Loucy (cell line): ENCODE results near the gene F2RL2.

Experiments
- H2AFZ ChIP-seq: fragments of 200-600 bp; sonication (generic); 2 replicates; pipeline ENCODE4 v1.6.0; 2016; ENCODE audit warnings: antibody characterized with exemption, mild to moderate bottlenecking, low read length, moderate library complexity
- H3F3A ChIP-seq: fragments of 200-600 bp; 2 replicates; pipeline ENCODE4 v1.6.0; 2016; ENCODE audit warnings: antibody characterized with exemption, low read depth, mild to moderate bottlenecking
- H3K27me3 ChIP-seq: fragments of 200-600 bp; sonication (generic); 2 replicates; pipeline ENCODE4 v1.6.1; 2014; ENCODE audit warnings: low read length, mild to moderate bottlenecking; ENCODE audit not compliant: insufficient read depth, poor library complexity, severe bottlenecking
- H3K36me3 ChIP-seq: fragments of 200-600 bp; sonication (generic); 2 replicates; pipeline ENCODE4 v1.6.1; 2016; ENCODE audit warnings: low read length; ENCODE audit not compliant: insufficient read depth
- H3K4me1 ChIP-seq: fragments of 200-600 bp; sonication (generic); 2 replicates; pipeline ENCODE4 v1.5.1; 2014; ENCODE audit warnings: low read length, mild to moderate bottlenecking; ENCODE audit not compliant: insufficient read depth, poor library complexity, severe bottlenecking
- H3K4me2 ChIP-seq: fragments of 200-600 bp; sonication (generic); 2 replicates; pipeline ENCODE4 v1.6.0; 2014; ENCODE audit warnings: antibody characterized with exemption, low read length, low read depth, mild to moderate bottlenecking; ENCODE audit not compliant: poor library complexity, severe bottlenecking
- H3K4me3 ChIP-seq: fragments of 200-600 bp; sonication (generic); 2 replicates; pipeline ENCODE4 v1.5.1; 2014; ENCODE audit warnings: low read length, mild to moderate bottlenecking, mixed read lengths; ENCODE audit not compliant: poor library complexity, severe bottlenecking
- H3K79me2 ChIP-seq: fragments of 200-600 bp; sonication (generic); 2 replicates; pipeline ENCODE4 v1.6.1; 2014; ENCODE audit warnings: low read length; ENCODE audit not compliant: insufficient read depth
- H3K9ac ChIP-seq: fragments of 200-600 bp; sonication (generic); 2 replicates; pipeline ENCODE4 v1.6.0; 2014; ENCODE audit warnings: mild to moderate bottlenecking, low read depth, low read length, moderate library complexity; ENCODE audit not compliant: poor library complexity, severe bottlenecking
- H3K9me2 ChIP-seq: fragments of 200-600 bp; sonication (generic); replicated peaks from 2 replicates; pipeline ENCODE4 v1.6.1; 2016; ENCODE audit warnings: low read depth, low read length, mixed read lengths
- H3K9me3 ChIP-seq: fragments of 200-600 bp; sonication (generic); 2 replicates; pipeline ENCODE4 v1.6.1; 2014; ENCODE audit warnings: mild to moderate bottlenecking, antibody characterized with exemption, low read length, low read depth; ENCODE audit not compliant: insufficient read depth
- H4K20me1 ChIP-seq: fragments of 200-600 bp; sonication (generic); 2 replicates; pipeline ENCODE4 v1.6.0; 2014; ENCODE audit warnings: antibody characterized with exemption, low read length, mild to moderate bottlenecking; ENCODE audit not compliant: insufficient read depth, poor library complexity, severe bottlenecking
- CTCF ChIP-seq: fragments of 200-600 bp; sonication (generic); conservative IDR thresholded peaks from 2 replicates; pipeline ENCODE4 v1.5.1; 2014; ENCODE audit warnings: mild to moderate bottlenecking, antibody characterized with exemption, low read length
- EZH2phosphoT487 ChIP-seq: fragments of 200-600 bp; IDR thresholded peaks from 2 replicates; pipeline ENCODE4 v1.6.1; 2018; ENCODE audit warnings: antibody characterized with exemption, mild to moderate bottlenecking, moderate library complexity, borderline replicate concordance

The F2RL2 gene

GRCh38 chr5:76616206-76616605 lies 7.0 kb downstream of the F2RL2 start:
- no peak for TF ChIP-seq CTCF
- no peak for TF ChIP-seq EZH2phosphoT487
- peaks cover 27% of the 10 kb centered on the region; the same call in 1 of the 2 replicates for H3K36me3 ChIP-seq
- H4K20me1 ChIP-seq, result no peaks in the 10 kb centered on the region
- H3K9me3 ChIP-seq, result no peaks in the 10 kb centered on the region
- no peak overlapping the region for H3K9ac ChIP-seq
- H3F3A ChIP-seq, result no peaks in the 10 kb centered on the region
- H2AFZ ChIP-seq, result no peak overlapping the region
- no peak overlapping the region for H3K4me2 ChIP-seq
- H3K9me2 ChIP-seq, result no peaks in the 10 kb centered on the region
- no peak overlapping the region for H3K4me3 ChIP-seq
- H3K27me3 ChIP-seq, result no peaks in the 10 kb centered on the region
- peaks cover 14% of the 10 kb centered on the region for H3K4me1 ChIP-seq
- no peaks in the 10 kb centered on the region for H3K79me2 ChIP-seq

GRCh38 chr5:76615759-76616158 lies 7.4 kb downstream of the F2RL2 start:
- no peak overlapping the region for H3K4me2 ChIP-seq
- H3K9me2 ChIP-seq, result no peaks in the 10 kb centered on the region
- no peaks in the 10 kb centered on the region for H3F3A ChIP-seq
- no peaks in the 10 kb centered on the region for H3K27me3 ChIP-seq
- H3K36me3 ChIP-seq, result peaks cover 32% of the 10 kb centered on the region; the same call in 1 of the 2 replicates
- no peaks in the 10 kb centered on the region for H3K9me3 ChIP-seq
- H3K4me1 ChIP-seq, result peaks cover 9% of the 10 kb centered on the region
- no peak overlapping the region for H3K4me3 ChIP-seq
- TF ChIP-seq EZH2phosphoT487, result no peak
- TF ChIP-seq CTCF, result no peak
- no peak overlapping the region for H2AFZ ChIP-seq
- H3K9ac ChIP-seq, result no peak overlapping the region
- H3K79me2 ChIP-seq, result no peaks in the 10 kb centered on the region
- no peaks in the 10 kb centered on the region for H4K20me1 ChIP-seq

GRCh38 chr5:76612942-76613341 lies 10.3 kb downstream of the F2RL2 start:
- H3F3A ChIP-seq, result no peaks in the 10 kb centered on the region
- H3K4me1 ChIP-seq, result peaks cover under 1% of the 10 kb centered on the region
- H3K27me3 ChIP-seq, result no peaks in the 10 kb centered on the region
- no peak overlapping the region for H3K4me3 ChIP-seq
- TF ChIP-seq CTCF (no peak), EZH2phosphoT487 (no peak)
- no peak overlapping the region for H2AFZ ChIP-seq
- peaks cover 36% of the 10 kb centered on the region; the same call in 1 of the 2 replicates for H3K36me3 ChIP-seq
- no peak overlapping the region for H3K4me2 ChIP-seq
- no peaks in the 10 kb centered on the region for H4K20me1 ChIP-seq
- no peaks in the 10 kb centered on the region for H3K9me2 ChIP-seq
- no peak overlapping the region for H3K9ac ChIP-seq
- no peaks in the 10 kb centered on the region for H3K9me3 ChIP-seq
- no peaks in the 10 kb centered on the region for H3K79me2 ChIP-seq
